Right ventricle myocardium inferior (tissue), 1 donor: Measurements from ENCODE around the gene FHIT. TPM values are rescaled to one million over a fixed set of nuclear protein-coding genes. Genes with fewer than 3 reads are reported as not detected.

Source experiments
- ATAC-seq: fragments of 200-7000 bp; cut with Tn5 transposase; one replicate; pipeline ENCODE4 v1.9.1; 2020; ENCODE audit warnings: mild to moderate bottlenecking, moderate library complexity
- DNase-seq: peaks from one replicate; pipeline ENCODE4 v3.0.0; 2021; ENCODE audit errors: missing footprints
- intact Hi-C: fragments of 100-400 bp; cut with DNase I; formaldehyde crosslinking; loops from one replicate; pipeline ENCODE4 v1.11.0; 2022
- total RNA-seq: library from RNA; stranded (reverse); fragmentation: NEBNext Ultra II Directional; extraction: Animal tissue kit (Norgen Biotek cat#: 25700); gene quantifications from one replicate; pipeline ENCODE4 v1.2.1, GENCODE V29; 2021
- donor health status: DM: no; HTN: yes; CAD: no; lungs with severe emphysema.

The FHIT gene
- total RNA-seq, 1 donor from 2014 or later = 24.5 TPM

DNA sequence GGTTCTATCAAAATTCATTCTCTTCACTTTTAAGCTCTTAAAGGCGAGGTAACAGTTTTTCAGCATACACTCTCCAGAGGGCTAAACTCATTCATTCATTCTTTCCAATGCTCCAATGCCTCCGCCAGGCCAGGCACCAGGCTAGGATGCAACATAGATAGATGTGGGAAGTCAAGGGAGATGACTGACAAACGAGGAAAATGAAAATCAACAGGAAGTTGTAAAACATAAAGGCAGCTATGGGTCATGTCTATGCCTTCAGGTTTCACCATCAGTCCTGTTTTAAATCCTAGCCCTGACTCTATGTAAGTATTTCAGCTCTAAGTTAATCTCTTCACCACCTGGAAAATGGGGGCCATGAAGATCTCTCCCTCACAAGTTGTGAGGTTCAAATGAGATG is 797.9 kb downstream of the FHIT start:
- ATAC-seq (no peak), DNase-seq (no peak)
- intact Hi-C loops = no loop called here

DNA sequence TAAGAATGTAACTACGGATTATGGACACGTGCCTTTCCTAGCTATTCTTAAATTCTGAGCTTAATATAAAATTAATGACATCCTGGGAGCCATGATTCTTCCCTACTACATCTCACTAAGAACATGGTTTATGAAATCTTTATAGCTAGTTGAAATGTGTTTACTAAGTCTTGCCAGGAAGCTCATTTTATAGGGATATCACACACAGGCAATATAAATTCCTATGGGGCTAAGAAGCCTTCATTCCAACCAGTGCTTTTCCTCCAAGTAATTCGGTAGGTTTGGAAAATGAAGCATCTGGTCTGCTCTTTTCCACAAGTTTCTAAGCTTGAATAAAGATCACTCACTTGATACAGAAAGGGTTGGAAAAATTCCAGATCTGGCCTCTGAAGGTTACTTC is 802.6 kb downstream of the FHIT start:
- intact Hi-C loops = no loop called here
- DNase-seq = no peak
- ATAC-seq = no peak

DNA sequence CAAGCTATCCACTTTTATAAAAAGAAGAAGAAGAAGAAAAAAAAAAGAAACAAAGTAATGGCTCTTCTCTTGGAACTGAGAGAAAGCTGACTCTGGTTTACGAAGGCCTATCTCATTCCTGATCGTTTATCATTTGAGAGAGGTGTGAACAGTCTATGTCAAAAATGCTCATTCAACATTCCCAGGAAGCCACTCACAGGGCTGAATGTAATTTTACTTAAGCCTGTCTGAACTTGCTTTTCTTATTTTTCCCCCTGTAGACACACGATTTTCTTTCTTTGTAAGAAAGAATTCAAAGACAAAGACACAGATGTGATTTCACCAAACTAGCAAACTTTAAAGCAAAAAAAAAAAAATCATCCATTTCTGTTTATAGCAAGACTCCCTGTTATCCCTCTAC is 805.8 kb downstream of the FHIT start:
- ATAC-seq (no peak), DNase-seq (no peak)
- intact Hi-C loops = no loop called here

- intact Hi-C loops = no loop called here
- DNase-seq = no peak
- ATAC-seq = no peak
Observed at GRCh38 chr3:60444898-60445437, 806.3 kb downstream of the FHIT start.

- intact Hi-C loops = no loop called here
- DNase-seq (no peak), ATAC-seq (no peak)
Observed at GRCh38 chr3:60440869-60441268, 810.4 kb downstream of the FHIT start.

- no peak for ATAC-seq
Observed at GRCh38 chr3:60435941-60436650, 815.2 kb downstream of the FHIT start.

DNA sequence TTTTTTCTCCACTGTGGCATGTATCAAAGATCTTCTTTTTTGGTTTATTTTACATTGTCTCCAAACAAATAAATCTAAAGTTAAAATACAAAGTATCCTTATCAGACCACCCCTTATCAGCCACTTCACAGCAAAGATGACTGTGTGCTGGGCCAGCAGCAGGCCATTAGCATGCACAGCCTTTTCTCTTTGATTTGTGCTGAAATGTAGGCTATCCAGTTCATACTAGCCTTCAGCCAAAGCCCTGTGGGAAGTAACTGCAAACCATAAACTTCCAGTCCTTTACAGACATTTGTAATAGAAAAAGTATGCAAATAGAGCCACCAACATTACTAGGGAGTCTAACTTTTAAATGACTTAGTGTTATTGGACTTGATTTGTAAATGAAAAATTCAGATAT is 816.3 kb downstream of the FHIT start:
- DNase-seq = no peak
- intact Hi-C loops = no loop called here

More at GRCh38 chr3:60435941-60436650, 815.2 kb downstream of the FHIT start:
- intact Hi-C loops = no loop called here
- DNase-seq = no peak

DNA sequence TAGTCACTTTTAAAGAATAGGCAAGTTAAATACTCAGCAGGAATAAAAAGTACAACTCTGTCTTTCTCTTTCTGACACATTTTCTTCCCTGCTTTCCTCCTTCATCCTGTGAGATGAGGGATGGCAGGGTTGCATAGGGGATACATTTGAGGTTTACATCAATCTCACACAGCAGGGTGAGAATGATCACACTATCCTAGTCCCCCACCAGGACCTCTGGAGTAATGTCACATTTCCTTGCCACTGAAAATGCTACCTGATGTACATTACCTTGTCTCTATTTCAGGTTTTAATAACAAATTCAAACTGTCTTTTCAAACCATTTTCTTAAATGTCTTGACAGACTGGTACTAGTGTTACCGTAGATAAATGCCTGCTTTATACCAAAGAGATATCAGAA is 816.9 kb downstream of the FHIT start:
- no peak for ATAC-seq
- intact Hi-C loops = no loop called here
- no peak for DNase-seq

More for the DNA sequence above, 816.3 kb downstream of the FHIT start:
- ATAC-seq = no peak

GRCh38 chr3:60431599-60431958 is 819.7 kb downstream of the FHIT start:
- intact Hi-C loops = no loop called here
- DNase-seq = no peak
- ATAC-seq = no peak

DNA sequence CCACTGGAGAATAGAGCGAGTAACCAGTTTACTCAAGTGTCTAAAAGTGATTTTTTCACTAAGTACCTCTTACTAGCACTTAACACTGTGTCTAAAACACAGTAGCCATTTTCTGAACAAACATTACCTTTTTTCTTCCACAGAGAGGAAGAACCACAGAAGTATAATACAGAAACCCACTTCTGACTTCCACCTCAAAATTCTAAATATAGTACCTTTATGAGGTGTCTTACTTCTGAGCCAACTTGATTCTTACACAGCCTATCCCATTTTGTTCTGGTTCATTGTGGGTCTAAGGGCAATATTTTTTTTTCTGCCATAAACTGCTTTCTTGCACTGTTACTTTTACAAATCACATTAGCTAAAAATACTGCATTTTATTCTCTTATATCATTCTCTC is 821.0 kb downstream of the FHIT start:
- no peak for DNase-seq
- intact Hi-C loops = no loop called here
- ATAC-seq = no peak

GRCh38 chr3:60427109-60427508 is 824.1 kb downstream of the FHIT start:
- DNase-seq (no peak), ATAC-seq (no peak)
- intact Hi-C loops = no loop called here

DNA sequence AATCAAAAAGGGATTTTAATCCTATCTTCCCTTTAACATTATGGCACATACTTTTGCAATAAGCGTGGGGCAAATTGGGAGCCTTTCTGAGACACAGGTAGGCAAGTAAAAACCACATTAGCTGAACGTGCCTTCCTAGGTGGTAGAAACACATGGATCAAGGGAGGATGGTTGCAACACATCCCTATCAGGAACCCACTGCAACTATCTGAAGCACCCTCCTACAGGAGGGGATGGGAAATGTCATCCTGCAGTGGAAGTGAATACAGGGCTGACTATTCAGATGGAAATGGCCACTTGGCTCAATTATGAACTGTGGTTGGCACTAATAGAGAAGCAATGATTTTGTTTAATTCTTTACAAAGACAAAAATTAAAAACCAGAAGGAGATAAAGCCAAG is 826.3 kb downstream of the FHIT start:
- DNase-seq (no peak), ATAC-seq (no peak)
- intact Hi-C loops = no loop called here

GRCh38 chr3:60424034-60424433 is 827.2 kb downstream of the FHIT start:
- DNase-seq (no peak), ATAC-seq (no peak)
- intact Hi-C loops = no loop called here

DNA sequence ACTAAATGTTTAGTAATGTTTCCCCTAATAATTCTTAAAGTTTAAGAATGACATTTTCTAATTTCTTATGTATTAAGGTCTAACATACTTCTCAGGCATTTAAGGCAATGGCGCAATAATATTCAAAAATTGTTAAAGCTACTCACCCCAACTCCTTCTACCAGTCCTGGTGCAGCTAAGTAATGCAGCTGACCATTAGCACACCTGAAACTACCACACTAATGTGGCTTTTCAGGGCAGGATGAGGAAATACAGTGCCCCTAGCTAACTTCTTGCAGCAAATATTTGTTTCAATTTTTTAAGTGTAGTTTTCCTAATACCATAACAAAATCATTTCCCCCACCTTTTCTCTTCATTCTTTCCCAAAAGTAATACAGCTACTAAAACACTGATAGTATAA is 827.7 kb downstream of the FHIT start:
- intact Hi-C loops = no loop called here
- no peak for DNase-seq
- no peak for ATAC-seq

DNA sequence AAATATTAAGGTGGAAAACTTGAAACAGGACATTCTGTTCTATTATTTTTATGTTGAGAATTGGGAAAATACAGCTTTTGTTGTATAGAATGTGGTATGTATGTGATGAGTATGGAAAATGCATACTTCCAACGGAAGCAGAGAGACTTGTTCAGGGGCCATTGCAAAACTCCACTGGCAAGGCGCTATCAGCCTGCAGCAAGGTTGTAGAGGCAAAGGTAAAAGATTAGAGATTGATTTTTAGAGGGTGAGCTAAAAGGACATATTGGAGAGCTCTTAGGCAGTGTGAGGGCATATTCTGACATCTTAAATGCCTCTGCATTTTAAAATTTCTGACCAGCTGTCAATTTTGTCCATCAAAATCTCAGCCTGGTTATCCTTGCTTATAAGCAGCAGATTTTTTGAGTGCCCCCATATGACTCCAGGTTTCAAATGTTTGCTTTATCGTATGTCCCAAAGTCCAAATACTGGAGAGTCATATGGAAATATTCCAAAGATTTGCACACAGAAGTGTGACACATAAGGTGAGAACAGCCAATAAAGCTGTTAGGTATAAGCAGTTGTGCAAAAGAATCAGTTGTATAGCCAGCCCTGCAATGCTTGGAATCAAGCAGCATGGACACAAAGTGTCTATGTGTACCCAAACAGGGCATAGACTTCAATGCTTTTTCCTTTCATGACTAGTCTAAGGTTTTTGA is 829.4 kb downstream of the FHIT start:
- DNase-seq = no peak
- intact Hi-C loops = no loop called here
- no peak for ATAC-seq

DNA sequence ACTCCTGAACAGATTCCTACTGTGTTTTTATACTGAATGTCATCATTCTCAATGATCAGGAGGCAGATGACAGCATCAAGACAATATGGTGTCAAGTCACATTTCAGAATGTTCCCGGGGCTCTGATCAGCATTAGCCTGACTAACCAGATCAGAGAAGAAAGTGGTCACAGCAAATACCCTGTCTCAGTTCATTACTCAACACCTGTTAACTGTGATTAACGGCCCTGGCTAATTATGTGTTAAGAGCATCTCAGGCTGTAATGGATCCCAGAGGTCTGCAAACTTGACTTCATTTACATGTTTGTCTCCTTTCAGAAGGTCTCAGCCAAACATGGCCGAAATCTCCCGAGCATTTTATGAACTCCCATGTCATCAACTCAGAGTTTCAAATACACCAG is 833.7 kb downstream of the FHIT start:
- DNase-seq = no peak
- intact Hi-C loops = no loop called here
- no peak for ATAC-seq

- ATAC-seq (no peak), DNase-seq (no peak)
- intact Hi-C loops = no loop called here
Observed at GRCh38 chr3:60414011-60414410, 837.2 kb downstream of the FHIT start.

GRCh38 chr3:60413551-60413950 is 837.7 kb downstream of the FHIT start:
- ATAC-seq (no peak), DNase-seq (no peak)
- intact Hi-C loops = no loop called here

GRCh38 chr3:60403866-60404265 is 847.4 kb downstream of the FHIT start:
- ATAC-seq (no peak), DNase-seq (no peak)
- intact Hi-C loops = no loop called here

- ATAC-seq (no peak), DNase-seq (no peak)
- intact Hi-C loops = no loop called here
Observed at GRCh38 chr3:60402931-60403330, 848.3 kb downstream of the FHIT start.
